COLO668 (cell line): ENCODE measurements around the gene POLR3C.
"Not testable (repeated sequence)": the region's sequence is repeated elsewhere in the genome, so short reads cannot be mapped to it uniquely, and the experiment has no call there.

Source experiments
- DNase-seq: peaks from one replicate; lab custom pipeline; 2025; ENCODE audit not compliant: unreplicated experiment; lab: John Stamatoyannopoulos, UW

POLR3C gene

DNA sequence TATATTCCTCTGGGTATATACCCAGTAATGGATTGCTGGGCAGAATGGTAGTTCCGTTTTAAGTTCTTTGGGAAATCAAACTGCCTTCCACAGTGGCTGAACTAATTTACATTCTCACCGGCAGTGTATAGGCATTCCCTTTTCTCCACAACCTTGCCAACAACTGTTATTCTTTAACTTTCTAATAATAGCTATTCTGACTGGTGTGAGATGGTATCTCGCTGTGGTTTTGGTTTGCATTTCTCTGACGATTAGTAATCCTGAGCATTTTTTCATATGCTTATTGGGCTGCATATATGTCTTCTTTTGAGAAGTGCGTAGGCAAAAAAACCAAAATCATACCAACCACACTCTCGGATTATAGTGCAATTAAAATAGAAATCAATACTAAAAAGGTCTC is 5.9 kb upstream of the POLR3C start:
- DNase-seq: not testable (repeated sequence)

DNA sequence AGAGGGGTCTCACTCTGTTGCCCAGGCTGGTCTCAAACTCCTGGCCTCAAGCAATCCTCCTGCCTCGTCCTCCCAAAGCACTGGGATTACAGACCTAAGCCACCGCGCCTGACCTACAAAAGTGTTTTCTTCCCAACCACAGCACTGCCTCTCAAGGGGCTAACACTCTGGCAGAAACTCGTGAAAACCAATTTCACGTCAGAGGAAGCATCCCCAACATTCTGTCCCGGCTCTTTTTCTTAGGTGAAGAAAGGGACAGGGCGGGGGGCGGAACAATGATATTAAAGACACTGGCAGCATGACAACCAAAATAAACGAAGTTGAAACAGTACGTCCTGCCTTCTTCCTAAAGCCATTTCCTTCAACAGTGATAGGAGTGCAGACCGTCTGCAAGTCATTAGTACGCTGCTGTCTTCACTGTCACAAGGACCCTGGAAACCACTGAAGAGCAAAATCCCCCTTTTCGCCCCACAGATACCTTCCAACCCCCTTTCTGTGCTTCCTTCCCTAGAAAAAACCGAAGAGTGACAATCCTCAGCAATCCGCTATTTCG is 1.1 kb upstream of the POLR3C start:
- not testable (repeated sequence) for DNase-seq

DNA sequence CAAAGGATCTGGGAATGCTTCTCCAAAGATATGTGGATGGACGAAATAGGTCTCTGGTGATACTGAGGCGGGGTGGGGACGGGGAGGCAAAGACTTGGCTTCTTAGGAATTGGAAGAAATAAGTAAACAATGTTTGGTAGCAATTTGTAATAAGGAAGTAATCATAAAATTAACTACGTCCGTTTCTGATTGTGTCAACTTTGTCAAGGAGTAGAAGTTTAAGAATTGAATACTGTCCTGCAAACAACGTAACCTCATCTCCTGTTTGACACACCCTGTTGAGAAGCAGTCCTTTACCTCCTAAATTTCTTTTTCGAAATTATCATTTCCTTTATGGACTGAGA is 471 bp downstream of the POLR3C start:
- DNase-seq: no peak

DNA sequence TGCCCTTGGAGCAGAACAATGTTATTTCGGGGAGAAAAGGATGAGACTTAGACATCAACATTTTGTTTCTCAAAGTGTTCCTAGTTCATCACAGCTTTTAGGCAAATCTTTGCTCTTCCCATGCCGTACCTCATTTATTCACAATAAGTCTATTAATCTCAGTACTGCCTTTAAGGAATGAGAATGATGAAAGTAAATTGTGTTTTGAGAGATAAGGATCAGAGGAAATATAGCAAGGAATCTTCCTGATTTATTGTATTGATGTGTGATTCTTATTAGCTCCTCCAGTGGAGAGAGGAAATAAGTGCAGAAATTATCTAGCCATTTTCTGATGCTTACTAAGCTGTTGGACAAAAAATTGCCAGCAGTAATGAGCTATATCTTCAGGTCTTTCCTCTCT is 2.0 kb downstream of the POLR3C start:
- DNase-seq: no peak

DNA sequence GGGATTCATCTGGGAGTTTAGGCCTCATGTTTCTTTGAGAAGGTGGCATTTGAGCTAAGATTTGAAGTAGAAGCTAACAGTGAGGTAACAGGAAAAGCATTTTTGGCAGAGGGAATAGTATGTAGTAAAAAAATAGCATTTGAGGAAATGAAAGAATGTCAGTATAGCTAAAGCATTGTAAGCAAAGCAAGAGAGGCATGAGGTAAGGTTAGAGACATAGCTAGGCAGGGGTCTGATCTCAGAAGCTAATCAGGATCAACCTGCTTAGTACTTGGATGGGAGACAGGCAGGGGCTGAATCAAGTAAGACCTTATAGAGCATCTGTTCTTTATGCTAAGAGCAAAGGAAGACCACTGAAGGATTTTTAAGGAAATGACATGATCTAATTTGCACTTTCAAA is 4.0 kb downstream of the POLR3C start:
- no peak for DNase-seq

DNA sequence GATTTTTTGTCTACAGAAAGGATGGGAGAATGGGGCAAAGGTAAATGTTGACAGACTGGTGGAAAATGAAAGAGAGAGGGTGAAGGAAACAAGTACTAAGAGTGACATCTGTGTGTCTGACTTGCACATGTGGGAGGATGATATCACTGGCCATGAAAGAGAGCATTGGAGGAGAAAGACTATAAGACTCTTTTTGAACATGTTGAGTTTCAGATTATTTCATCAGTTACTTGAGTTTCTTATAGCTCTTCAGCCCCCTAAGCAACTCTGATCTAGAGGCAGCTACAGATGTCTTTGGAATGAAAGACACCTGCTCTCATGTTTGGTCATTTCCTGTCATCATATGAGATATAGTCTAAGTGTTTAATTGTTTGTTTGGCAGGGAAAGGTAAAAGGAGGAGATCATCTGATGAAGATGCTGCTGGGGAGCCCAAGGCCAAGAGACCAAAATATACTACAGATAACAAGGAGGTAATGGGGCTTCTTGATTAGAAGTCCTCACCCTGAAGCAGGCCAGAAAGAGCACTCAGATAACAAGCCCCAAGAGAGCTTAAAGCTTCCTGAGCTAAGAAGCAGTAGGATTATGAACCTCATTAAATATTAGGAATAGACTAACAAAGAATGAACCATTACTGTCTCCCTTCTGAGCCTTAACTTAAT is 4.5 kb downstream of the POLR3C start:
- DNase-seq: no peak

DNA sequence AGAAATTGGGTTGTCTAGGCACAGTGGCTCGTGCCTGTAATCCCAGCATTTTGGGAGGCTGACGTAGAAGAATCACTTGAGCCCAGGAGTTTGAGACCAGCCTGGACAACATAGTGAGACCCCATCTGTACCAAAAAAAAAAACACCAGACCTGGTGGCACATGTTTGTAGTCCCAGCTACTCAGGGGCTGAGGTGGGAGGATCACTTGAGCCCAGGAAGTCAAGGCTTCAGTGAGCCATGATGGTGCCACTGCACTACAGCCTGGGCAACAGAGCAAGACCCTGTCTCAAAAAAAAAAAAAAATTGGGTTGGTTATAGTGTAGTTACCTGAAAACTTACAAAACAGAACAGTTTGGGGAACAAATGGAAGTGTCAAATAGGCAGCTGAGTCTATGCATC is 6.8 kb downstream of the POLR3C start:
- DNase-seq: not testable (repeated sequence)

DNA sequence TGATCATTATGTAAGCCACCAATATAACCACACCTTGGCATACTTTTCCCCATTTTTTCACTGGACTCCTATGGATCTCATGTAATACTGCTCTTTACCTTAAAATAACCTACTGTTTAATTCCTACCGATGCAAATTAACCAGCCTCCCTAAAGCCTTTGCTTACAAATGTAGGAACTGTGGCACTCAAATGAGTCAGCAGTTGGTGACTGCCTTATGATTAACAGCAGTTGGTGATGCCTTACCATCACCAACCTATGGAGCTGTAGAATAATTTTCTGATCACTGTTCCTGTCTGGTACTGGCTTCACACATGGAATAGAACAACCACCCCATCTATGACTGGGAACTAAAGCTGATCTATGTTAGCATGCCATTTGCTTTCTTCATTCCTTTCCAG is 13.7 kb downstream of the POLR3C start:
- DNase-seq: no peak

DNA sequence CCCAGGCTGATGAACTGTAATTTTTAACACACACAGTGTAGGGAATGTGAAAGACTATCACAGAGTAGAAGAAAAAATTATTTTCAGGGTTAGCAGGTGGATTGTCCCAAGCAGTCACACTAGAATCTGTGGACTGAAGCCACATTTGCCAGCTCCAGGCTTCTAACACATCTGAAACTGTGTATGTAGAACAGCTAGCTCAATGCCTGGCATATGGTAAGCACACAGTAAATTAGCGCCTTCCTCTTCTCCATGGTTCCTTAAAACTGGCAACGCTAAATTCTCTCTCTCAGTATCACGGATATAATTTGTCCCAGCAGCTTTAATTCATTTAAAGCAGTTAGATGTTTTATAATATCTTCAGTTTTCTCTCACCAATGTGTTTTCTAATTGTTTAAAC is 19.0 kb downstream of the POLR3C start:
- no peak for DNase-seq

DNA sequence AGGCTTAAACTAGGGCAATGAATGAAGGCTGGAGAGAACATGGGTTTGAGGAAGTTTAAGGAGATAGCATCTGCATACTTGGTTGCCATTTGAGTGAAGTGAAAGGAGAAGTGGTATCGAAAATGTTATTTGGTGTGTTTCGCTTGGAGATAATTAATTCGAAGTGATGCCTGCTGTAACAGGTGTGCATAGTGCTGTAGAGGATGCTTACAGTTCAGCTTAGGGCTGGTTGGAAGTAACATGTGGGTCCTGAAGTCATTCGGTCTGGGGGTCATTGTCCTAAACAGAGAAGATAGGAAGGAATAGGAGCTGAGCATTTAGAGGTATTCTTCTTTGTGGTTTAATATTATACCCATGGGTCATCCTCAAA is 21.1 kb downstream of the POLR3C start:
- DNase-seq: no peak

DNA sequence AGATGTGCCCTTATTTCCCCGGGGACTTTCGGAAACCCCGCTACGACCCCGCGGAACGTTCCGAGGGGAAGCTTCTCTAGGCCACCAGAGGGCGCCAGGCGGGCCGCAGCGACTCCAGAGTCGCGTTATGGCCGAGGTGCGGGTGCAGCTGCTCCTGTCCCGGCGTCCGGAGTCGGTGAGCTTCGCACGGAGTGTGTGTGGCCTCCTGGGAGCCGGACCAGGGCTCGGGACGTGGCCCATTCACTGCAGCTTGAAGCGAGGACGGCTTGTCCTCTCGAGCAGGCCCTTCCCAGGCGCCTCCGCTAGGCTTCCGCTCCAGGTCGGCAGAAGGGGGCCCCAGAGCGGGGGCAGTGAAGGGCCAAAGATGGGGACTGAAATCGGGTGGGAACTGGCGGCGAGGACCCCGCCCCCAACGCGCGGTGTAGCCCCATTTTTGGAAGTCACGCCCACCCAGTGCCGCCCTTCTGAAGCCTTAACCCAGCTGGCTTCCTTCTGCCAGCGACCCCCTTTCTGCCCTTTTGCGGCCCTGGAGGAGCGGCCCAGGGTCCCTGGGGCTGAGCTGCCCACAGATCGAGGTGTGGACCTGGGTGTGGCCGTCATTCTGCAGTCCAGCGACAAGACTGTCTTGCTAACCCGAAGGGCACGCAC is 21.6 kb downstream of the POLR3C start, which contains the start of gene NUDT17:
TSS of gene NUDT17 (plus strand) at position 117 of the 648 bp plus-strand sequence. CDS start at position 128, 11 bp downstream.
- peak; percentile 89 for DNase-seq

DNA sequence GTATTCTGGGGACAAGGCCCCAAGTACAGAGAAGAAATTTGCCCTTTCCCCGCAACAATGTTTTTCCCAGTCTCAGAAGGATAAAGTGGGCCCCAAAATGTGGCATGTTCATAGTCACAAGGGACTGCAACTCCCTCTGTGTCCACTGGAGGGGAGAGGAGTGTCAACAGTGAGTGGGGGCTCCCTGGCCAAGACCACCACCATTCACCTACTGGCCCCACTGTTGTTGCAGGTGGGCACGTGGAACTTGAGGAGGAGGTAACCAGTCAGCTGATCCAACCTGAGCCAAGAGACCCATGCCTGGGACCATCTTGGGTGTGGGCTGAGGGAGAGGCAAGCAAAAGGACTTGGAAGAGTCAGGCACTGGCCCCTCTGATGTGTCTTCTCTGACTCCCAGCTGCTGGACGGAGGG is 22.2 kb downstream of the POLR3C start:
- peak; percentile 28 for DNase-seq

DNA sequence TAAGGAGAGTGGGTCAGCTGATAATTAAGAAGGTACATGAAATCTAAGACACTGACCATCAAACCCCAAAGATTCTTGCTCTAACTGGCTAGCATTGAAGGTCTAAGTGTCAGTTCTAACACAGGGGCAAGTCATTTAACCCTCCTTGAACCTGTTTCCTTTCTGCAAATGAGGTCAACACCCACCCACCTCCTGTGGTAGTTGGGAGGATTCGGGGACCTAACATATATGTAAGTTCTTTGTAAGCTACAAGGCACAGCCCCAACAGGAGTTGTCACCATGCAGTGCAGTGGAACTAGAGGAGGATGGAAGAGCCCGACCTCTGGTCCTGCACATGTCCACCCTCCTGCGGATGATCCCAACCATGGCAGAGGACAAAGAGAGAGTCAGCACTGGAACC is 23.8 kb downstream of the POLR3C start:
- no peak for DNase-seq

DNA sequence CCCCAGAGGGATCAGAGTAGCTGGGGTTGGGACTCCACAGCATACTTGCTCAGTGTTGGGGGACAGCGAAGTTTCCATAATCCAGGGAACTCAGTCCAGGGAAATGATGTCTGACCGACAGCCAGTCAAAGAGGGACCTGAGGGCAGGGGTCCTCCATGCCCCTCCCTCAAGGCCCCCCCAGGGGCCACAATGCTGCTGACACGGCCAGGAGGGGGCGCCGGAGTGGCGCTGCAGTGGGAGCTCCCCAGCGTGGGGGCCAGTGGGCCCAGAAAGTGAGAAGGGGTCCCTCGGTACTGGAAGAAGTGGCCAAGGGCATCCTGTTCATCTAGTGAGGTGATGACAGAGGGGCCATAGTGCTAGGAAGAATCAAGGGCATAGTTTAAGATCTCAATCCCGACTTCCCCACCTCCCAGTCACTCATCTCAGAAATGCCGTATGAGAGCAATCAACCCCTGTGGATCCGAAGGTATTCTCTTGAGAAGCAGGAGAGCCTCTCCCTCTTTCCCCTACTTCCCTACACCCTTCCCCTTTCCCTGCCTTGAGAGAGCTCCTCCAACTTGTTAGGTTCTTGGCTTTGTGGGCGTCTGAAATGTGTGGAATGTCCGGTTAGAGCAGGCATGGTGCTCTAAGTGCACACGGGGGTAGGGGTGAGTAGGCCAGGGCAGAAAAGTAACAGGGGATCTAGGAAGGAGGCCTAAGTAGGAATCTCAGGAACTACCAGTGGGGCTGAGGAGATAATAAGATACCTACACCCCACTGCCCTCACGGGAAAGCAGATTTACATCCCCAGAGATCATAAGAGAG is 25.6 kb downstream of the POLR3C start:
- no peak for DNase-seq

DNA sequence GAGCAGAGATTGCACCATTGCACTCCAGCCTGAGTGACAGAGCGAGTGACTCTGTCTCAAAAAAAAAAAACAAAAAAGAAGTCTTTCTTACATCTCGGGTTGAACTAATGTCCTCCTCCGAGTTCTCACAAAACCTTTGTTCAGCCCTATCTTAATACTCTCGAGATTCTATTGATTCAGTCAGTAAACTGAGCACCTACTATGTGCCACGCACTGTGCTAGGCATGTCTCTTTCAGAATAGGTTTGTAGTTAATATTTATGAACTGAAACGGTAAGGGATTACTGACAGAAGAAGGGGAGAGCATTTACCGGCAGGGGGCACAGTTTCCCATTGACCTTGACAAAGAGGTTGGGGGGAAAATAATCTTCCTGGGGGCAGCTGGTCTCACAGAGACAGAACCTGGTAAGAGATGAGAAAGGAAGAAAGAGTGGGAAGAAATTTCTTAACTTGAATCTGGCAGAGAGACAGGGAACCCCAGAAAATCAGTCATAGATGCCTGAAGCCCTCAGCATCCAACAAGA is 31.5 kb downstream of the POLR3C start:
- no peak for DNase-seq

DNA sequence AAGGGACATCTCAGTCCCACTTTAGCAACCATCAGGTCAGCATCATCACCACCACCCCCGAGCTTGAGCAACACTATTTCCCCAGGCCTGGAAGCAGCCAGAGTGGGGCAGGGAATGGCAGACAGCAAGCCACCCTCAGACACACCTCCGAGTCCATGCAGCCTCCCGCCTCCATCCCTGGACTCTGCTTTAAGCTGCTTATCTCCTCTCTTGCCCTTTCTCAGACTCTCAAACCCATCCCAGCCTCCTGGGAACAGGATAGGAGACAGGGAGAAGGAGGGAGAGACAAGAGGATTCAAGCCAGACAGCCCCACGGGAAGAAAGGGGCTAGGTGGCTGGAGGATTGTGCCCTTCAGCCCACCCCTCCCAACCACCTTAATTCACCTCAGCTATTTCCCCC is 33.2 kb downstream of the POLR3C start:
- no peak for DNase-seq

DNA sequence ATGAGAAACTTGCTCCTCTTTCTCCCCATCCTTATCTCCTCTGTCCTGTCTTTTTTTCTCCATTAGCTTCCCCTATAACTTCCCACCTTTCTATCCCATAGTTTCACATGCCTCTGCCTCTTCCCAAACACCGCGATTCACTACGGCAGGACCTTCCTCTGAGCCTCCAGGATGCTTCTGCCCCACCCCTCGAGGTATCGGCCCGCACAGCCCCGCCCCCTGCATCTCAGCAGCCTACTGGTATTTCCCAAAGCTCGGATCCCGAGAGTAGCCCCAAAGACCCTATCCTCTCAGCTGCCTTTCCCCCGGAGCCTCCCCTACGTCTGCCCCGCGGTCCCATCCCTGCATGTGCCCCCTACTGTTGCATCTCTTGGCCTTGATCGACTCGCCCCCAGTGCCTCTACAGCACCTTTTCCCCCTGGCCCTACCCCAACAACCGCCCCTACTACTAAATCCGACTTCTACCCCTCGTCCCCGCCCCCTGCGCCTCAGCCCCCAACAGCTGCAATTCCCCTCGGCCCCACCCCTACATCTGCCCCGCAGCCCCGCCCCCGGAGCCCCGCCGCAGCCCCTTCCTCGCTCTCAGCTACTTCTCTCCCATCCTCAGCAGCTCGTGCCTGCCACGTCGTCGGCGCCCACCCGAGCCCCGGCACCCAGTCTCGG is 34.4 kb downstream of the POLR3C start:
- DNase-seq: peak; percentile 56

DNA sequence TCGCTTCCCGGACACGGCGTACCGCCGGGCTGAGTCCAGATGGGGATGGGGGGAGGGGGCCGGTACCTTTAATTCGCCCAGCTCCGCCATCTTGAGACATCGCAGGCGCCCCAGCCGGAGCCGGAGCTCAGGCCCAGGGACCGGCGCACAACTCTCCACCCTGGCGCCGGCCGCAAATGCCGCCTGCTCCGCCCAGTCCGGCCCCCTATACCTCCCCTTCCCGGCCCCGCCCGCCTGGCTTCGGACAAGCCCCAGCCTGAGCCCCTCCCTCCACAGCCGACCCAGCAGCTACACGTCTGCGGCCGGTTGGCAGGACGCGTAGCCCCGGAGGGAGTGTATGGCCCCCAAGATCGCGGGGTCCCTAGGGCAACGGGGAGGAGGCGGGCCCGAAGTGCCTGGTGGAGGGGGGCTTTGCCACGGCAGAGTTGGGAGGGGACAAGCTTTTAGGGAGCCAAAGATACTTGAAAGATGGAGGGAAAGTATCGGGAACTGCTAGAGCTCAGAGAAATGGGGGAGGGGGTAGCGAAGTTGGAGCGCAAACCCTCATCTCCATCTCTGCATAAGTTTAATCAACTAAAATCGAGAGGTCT is 35.0 kb downstream of the POLR3C start, which contains the start of gene PIAS3:
TSS of gene PIAS3 (minus strand) at position 181 of the 590 bp plus-strand sequence. CDS start at position 90, 91 bp downstream.
- peak; percentile 96 for DNase-seq

DNA sequence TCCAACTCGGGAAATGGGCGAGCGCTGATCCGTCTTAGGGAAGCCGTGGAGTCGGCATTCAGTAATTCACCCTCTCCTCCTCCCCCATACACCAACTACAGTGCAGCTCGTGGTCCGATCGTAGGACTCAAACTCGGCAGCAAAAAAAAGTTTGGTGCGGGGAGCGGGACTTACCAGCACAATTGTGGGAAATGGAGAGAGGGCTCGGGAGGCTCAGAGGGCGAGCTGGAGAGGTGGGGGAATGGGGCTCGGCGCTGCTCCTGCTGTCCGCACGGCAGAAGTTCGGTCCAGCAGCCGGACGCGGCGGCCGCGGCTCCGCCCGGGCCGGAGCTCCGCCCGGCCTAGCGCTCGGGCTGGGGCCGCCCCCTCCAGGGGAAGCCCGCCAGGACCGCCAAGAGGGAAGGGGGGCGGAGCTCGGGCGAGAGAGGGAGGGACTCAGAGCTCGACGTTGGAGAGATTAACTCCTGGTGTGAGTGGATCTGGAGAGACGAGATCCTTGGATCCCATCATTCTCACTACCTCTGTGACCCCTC is 35.6 kb downstream of the POLR3C start:
- peak; percentile 88 for DNase-seq

DNA sequence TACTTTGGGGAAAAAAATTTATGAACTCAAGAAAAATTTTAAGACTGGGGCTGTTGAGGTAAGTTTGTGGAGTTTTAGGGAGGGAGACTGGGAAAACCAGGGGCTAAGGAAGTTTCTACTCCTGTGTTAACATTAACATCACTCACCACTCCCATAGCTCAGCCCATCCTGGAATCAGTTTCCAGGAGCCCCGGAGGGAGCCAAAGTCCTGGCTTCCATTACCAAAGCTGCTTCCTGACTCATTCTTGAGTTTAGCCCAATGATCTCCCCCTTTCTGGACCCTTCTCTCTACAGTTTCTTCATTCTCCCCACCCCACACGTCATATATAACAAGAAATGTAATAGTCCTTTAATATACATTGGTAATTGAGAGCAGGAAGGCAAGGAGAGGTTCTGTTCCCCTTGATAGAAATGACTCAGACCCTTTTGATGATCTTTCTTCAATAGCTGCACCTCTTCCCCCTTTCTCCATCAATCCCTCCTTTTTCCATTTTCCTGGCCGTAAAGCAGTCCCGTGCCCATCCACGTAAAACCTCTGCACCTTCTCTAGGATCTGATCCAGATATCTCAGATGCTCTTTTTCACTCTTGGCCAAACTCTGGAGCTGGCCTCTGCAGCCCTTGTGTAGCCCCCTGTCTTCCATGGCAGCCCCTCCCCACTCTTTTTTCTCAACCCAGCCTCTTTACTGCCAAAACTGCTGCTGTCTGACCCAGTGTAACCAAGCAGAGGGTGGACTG is 39.5 kb downstream of the POLR3C start:
- DNase-seq: no peak
